ENCODE data around the gene OTUB1. TPM values are rescaled to one million over a fixed set of nuclear protein-coding genes. Genes with fewer than 3 reads are reported as not detected.

OTUB1 gene
- total RNA-seq, 3 donors from 2014 or later (not counting 1 experiment from before 2014, with no cell fraction given): 73.6 to 88.9 (median 82.4) TPM

DNA sequence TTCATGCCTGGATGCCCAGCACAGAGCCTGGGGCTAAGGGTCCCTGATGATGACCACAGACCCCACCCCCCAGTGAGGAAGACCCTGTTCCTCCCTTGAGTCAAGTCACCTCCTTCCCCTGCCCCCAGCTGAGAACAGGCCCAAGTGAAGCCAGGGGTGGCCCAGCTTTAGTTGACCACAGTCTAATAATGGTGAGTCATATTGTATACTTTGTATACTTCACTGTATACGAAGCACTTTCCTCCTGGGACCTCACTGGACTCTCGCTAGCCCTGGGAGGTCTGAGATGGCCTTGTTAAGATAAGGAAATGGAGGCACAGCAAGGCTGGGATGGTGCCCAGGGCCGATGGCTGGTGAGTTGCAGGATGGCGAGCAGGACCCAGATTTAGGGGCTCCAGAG lies 45.8 kb downstream of the OTUB1 start:
- 85% methylated on average over 4 of the region's 4 CpGs for WGBS (ENCODE audit: insufficient coverage)
- no peaks in the 10 kb centered on the region for H3K9me3 Mint-ChIP-seq
- Histone ChIP-seq H3K4me3 (ENCODE audit: low read length) (no peak overlapping the region), H3K4me1 (ENCODE audit: control insufficient read depth, insufficient read depth, low read length) (peaks cover 10% of the 10 kb centered on the region), H3K27ac (ENCODE audit: low read length) (no peak overlapping the region), H3K36me3 (ENCODE audit: control insufficient read depth, insufficient read depth, low read length) (no peaks in the 10 kb centered on the region), H3K9me3 (ENCODE audit: control insufficient read depth, insufficient read depth, low read length) (no peaks in the 10 kb centered on the region), H3K27me3 (ENCODE audit: control insufficient read depth, insufficient read depth, low read length) (peaks cover 23% of the 10 kb centered on the region)
- peaks cover 26 to 29% of the 10 kb centered on the region in 2 donors for H3K27me3 Mint-ChIP-seq (ENCODE audit: low read depth in 2 of 2)
- H3K4me3 Mint-ChIP-seq: no peak overlapping the region
- no peak for DNase-seq
- peaks cover 4 to 5% of the 10 kb centered on the region in 2 donors for H3K4me1 Mint-ChIP-seq
- H3K27ac Mint-ChIP-seq: no peak overlapping the region
- TF ChIP-seq, protein P1, sequence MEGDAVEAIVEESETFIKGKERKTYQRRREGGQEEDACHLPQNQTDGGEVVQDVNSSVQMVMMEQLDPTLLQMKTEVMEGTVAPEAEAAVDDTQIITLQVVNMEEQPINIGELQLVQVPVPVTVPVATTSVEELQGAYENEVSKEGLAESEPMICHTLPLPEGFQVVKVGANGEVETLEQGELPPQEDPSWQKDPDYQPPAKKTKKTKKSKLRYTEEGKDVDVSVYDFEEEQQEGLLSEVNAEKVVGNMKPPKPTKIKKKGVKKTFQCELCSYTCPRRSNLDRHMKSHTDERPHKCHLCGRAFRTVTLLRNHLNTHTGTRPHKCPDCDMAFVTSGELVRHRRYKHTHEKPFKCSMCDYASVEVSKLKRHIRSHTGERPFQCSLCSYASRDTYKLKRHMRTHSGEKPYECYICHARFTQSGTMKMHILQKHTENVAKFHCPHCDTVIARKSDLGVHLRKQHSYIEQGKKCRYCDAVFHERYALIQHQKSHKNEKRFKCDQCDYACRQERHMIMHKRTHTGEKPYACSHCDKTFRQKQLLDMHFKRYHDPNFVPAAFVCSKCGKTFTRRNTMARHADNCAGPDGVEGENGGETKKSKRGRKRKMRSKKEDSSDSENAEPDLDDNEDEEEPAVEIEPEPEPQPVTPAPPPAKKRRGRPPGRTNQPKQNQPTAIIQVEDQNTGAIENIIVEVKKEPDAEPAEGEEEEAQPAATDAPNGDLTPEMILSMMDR (IDR thresholded peaks at IDR 0.05): no peak
- intact Hi-C loops (cut with micrococcal nuclease): no loop called here
- ATAC-seq: no peak
- no peaks in the 10 kb centered on the region for H3K36me3 Mint-ChIP-seq

DNA sequence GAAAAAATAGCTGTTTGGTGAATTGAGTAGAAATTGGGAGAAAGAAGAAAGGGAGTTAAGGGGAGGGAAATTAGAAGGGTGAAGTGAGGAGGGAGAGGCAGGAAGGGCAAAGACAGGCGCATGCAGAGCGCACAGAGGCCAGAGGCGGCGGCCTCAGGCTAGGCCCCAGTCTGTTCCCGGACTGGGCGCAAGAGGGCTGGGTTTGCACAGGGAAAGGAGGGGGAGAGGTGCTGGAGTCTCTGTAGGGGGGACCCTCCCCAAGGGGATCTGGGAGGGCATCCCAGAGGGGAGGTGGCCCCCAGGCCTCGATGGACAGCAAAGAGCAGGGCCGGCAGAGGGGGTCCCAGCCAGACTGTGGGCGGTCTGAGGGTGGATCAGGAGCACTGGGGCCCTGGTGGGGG lies 48.2 kb downstream of the OTUB1 start:
- Mint-ChIP-seq H3K4me3 (no peak overlapping the region), H3K9me3 (no peaks in the 10 kb centered on the region), H3K36me3 (no peaks in the 10 kb centered on the region), H3K4me1 (peaks cover 4 to 5% of the 10 kb centered on the region in 2 donors), H3K27ac (no peak overlapping the region), H3K27me3 (ENCODE audit: low read depth in 2 of 2) (peaks cover 24 to 27% of the 10 kb centered on the region in 2 donors)
- no peaks in the 10 kb centered on the region for H3K9me3 ChIP-seq (ENCODE audit: control insufficient read depth, insufficient read depth, low read length)
- peaks cover 22% of the 10 kb centered on the region for H3K27me3 ChIP-seq (ENCODE audit: control insufficient read depth, insufficient read depth, low read length)
- intact Hi-C loops (cut with micrococcal nuclease): no loop called here
- 60% methylated on average over 9 of the region's 9 CpGs for WGBS (ENCODE audit: insufficient coverage)
- H3K27ac ChIP-seq (ENCODE audit: low read length): no peak overlapping the region
- peaks cover 3% of the 10 kb centered on the region for H3K4me1 ChIP-seq (ENCODE audit: control insufficient read depth, insufficient read depth, low read length)
- TF ChIP-seq, protein P1 (IDR thresholded peaks at IDR 0.05): no peak
- no peak overlapping the region for H3K4me3 ChIP-seq (ENCODE audit: low read length)
- DNase-seq: no peak
- no peak for ATAC-seq
- no peaks in the 10 kb centered on the region for H3K36me3 ChIP-seq (ENCODE audit: control insufficient read depth, insufficient read depth, low read length)

DNA sequence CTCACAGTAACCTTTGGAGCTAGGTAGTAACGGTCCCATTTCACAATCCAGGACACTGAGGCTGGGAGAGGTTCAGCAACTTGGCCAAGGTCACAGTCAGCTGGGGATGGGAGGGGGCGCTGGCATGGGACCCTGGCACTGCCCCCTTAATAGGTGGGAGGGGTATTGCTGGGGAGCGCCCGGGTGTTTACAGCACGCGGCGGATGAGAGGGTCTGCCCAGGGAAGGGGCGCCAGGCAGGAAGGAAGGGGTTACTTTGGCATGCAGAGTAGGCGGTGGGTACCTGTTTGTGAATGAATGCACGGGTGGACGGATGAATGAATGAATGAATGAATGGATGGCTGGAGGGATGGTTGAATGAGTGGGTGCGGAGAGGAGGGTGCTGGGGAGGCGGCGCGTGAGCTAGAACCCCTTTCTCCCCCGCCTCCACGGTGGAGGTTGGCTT lies 48.9 kb downstream of the OTUB1 start:
- H3K27ac Mint-ChIP-seq: no peak overlapping the region

More for the DNA sequence above, 48.9 kb downstream of the OTUB1 start:
- H3K9me3 Mint-ChIP-seq: no peaks in the 10 kb centered on the region
- no peaks in the 10 kb centered on the region for H3K36me3 Mint-ChIP-seq
- no peak overlapping the region for H3K4me3 ChIP-seq (ENCODE audit: low read length)
- no peak for ATAC-seq
- no peaks in the 10 kb centered on the region for H3K36me3 ChIP-seq (ENCODE audit: control insufficient read depth, insufficient read depth, low read length)
- peaks cover 22% of the 10 kb centered on the region for H3K27me3 ChIP-seq (ENCODE audit: control insufficient read depth, insufficient read depth, low read length)
- TF ChIP-seq, protein P1 (IDR thresholded peaks at IDR 0.05): no peak
- no peak overlapping the region for H3K4me3 Mint-ChIP-seq
- peaks cover 24 to 28% of the 10 kb centered on the region in 2 donors for H3K27me3 Mint-ChIP-seq (ENCODE audit: low read depth in 2 of 2)
- DNase-seq: no peak
- 12% methylated on average over 11 of the region's 17 CpGs for WGBS (ENCODE audit: insufficient coverage)
- H3K4me1 Mint-ChIP-seq: peaks cover 4 to 5% of the 10 kb centered on the region in 2 donors
- peaks cover 3% of the 10 kb centered on the region for H3K4me1 ChIP-seq (ENCODE audit: control insufficient read depth, insufficient read depth, low read length)
- intact Hi-C loops (cut with micrococcal nuclease): no loop called here
- H3K27ac ChIP-seq (ENCODE audit: low read length): no peak overlapping the region
- H3K9me3 ChIP-seq (ENCODE audit: control insufficient read depth, insufficient read depth, low read length): no peaks in the 10 kb centered on the region

Measured in natural killer cell (primary cell).